Forelimb muscle (tissue), 1 donor: ENCODE measurements around the gene PLS3. TPM values are rescaled to one million over a fixed set of nuclear protein-coding genes. Genes with fewer than 3 reads are reported as not detected.

Source experiments
- DNase-seq: peaks from one replicate; pipeline ENCODE4 v3.0.0-alpha.2; 2013; ENCODE audit warnings: low read depth
- polyA plus RNA-seq: library from polyadenylated mRNA; unstranded; fragments of 120-200 nt; gene quantifications from one replicate; pipeline ENCODE4 v1.2.1, GENCODE V29; 2013; ENCODE audit not compliant: insufficient read length

Gene PLS3
- polyA plus RNA-seq, 1 donor = 76.7 TPM

- DNase-seq = no peak
Observed at GRCh38 chrX:115694028-115694427, 133.1 kb downstream of the PLS3 start.

- no peak for DNase-seq
Observed at GRCh38 chrX:115696039-115696438, 135.1 kb downstream of the PLS3 start.

GRCh38 chrX:115696939-115697338 is 136.0 kb downstream of the PLS3 start:
- no peak for DNase-seq

GRCh38 chrX:115697806-115698205 is 136.8 kb downstream of the PLS3 start:
- DNase-seq = no peak
